T47D (cell line): ENCODE data around the gene TNS3.

Experiments
- DNase-seq, 2 experiments: peaks; one replicate each; pipeline versions ENCODE4 v3.0.0 to v3.0.0-alpha.2; 2011 to 2012; ENCODE audit warnings: low read depth in 1 of 2, low spot score in 1 of 2
- JUND ChIP-seq: IDR thresholded peaks from 2 replicates; pipeline ENCODE4 v1.6.1; 2012; ENCODE audit warnings: low read depth
- in situ Hi-C: cut with HindIII; loops from 2 replicates; pipeline ENCODE4 v1.10.0; 2016; ENCODE audit warnings: low sequenced_read_pairs, low pct_unique_long_range_greater_than_20kb

The TNS3 gene

DNA sequence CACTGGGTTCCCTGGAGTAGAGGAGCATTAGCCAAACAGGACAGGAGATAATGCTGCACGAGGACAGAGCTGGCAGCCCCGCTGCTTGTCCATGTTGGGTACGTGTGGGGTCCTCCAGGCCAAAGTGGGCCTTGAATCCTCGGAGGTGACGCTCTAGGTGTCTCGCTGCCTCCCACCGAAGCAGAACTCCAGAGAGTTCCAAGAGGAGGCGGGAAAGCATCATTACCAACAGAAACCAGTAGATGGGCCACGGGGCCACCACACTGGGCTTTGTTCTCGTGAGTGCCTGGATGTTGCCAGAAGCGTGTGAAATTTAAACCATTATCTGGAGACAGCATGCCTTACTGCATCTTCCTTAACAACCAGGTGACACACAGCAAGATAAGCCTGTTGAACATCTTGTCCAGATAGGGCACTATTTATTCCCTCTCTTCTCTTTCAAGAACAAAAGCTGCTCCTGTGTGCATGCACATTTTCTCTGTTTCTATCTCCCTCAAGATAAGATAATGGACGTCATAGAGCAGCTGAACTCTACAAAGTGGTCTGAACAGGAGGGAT is 56.8 kb downstream of the TNS3 start:
- no peak for DNase-seq
- in situ Hi-C loops, result no loop called here
- TF ChIP-seq JUND, result no peak

DNA sequence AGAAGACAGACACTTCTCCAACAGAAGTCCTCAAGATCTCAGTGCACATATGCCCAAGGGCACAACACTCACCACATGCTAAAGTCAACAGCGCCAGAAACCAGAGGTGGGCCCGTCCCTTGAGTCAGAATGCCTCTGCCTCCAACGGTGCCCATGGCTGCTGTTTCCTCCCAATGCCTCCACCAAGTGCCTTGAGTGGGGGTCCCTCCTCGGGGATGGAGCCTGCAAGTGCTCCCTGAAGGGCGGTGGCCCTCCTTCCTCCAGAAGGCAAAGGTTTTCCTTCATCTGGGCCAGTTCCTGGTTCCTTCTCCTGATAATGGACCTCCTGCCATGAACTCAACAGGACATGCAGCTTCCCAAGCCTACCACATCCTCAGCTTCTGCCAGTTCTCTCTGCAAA is 58.5 kb downstream of the TNS3 start:
- no peak for TF ChIP-seq JUND
- in situ Hi-C loops, result no loop called here
- no peak for DNase-seq

- TF ChIP-seq JUND, result no peak
- in situ Hi-C loops, result no loop called here
- DNase-seq, result no peak
These were observed 59.9 kb downstream of the TNS3 start for GRCh38 chr7:47521816-47522561.

DNA sequence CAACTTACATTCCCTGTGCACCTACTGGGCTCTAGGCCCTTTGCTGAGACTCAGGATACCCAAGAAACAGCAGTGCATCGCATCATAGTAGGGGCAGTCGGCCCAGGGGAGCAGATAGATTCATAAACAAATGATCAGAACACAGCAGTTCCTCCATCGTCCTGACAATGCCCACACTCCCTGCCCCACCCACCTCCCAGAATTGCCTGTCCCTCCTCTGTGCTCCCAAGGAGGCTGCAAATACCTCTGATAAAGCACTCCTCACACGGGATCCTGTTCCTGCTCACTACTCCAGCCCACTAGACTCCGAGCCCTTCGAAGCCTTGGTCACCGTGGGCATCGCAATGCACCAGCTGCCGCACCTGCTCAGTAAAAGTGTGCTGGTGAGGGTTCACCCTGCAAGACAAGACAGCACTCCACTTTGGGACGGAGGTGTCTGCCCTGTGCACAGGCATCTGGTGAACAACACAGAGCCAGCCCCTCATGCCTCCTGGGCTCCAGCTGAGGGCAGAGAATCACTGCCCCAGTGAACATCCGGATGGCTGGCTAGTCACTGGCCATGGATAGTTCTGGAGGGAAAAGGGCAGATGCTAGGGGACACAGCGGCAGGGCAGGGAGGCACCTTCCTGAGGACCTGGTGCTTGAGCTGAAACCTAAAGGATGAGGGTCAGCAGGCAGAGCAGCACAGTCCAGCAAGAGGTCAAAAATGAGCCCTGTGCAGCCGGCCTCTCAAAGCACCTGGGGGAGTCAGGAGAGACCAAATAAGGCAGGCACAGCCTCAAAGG is 60.7 kb downstream of the TNS3 start:
- no peak for TF ChIP-seq JUND
- DNase-seq, result no peak
- in situ Hi-C loops, result no loop called here

- in situ Hi-C loops, result no loop called here
- DNase-seq, result no peak
- TF ChIP-seq JUND, result no peak
These were observed 61.5 kb downstream of the TNS3 start for GRCh38 chr7:47520406-47520805.

GRCh38 chr7:47518827-47519226 is 63.1 kb downstream of the TNS3 start:
- in situ Hi-C loops, result no loop called here
- TF ChIP-seq JUND, result no peak
- no peak for DNase-seq

- no peak for TF ChIP-seq JUND
- DNase-seq, result no peak
- in situ Hi-C loops, result no loop called here
These were observed 64.0 kb downstream of the TNS3 start for GRCh38 chr7:47517821-47518480.

DNA sequence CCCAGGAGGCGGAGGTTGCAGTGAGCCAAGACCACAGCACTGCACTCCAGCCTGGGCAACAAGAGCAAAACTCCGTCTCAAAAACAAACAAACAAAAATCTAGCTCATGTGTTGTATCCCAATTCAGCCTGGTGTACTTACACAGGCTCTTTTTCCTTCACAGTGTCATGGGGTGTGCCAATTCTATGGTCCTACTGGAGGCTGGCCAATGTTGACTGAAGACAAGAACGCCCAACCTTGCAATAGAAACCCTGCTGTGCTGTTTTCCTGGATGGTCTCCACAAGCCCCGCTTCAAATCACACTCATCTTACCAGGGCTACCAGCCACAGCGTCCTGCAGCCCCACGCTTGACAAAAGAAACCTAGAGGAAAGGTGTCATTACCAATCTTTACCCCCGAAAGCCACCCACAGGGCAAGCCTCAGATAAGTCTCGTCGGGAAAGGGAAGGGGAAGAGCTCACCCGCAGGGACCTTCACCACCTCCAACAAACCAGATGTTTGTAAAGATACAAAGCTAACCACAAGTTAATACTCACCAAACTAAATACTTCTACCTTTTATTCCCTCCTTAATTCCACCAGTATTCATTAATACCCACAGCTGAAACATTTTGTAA is 64.8 kb downstream of the TNS3 start:
- DNase-seq, result no peak
- TF ChIP-seq JUND, result no peak

DNA sequence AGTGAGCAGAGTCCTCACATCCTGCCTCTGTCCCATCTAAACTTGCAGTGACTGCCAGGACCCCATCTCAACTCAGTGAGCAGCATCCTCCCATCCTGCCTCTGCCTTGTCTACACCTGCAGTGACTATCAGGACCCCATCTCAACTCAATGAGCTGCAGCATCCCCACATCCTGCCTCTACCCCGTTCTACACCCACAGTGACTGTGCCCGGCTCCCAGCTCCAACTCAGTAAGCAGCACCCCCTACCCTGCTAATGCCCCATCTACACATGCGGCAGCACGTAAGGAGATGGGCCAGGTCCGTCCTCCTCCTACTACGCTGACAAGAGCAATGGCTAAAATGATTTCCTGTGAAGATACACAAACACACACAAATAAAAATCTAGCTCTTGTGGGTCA is 65.5 kb downstream of the TNS3 start:
- TF ChIP-seq JUND, result no peak
- no peak for DNase-seq
- in situ Hi-C loops, result no loop called here

More for the DNA sequence above, 64.8 kb downstream of the TNS3 start:
- in situ Hi-C loops, result no loop called here

DNA sequence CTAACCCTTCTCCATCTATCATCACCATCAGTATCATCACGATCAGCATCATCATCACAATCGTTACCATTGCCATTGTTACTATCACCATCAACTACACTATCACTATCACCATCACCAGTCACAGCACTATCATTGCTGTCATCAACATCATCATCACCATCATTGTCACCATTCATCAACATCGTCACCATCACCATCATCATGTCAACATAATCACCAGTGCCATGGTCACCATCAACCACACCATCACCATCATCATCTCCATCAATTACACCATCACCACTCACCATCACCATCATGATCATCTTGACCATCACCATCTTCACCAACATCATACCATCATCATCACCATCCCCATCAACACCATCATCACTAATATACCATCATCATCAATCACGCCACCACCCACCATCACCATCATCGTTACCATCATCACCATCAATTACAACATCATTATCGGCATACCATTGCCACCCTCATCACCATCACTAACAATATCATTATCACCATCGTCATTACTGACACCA is 66.5 kb downstream of the TNS3 start:
- no peak for DNase-seq
- no peak for TF ChIP-seq JUND
- in situ Hi-C loops, result no loop called here

- DNase-seq, result no peak
- TF ChIP-seq JUND, result no peak
- in situ Hi-C loops, result no loop called here
These were observed 67.1 kb downstream of the TNS3 start for GRCh38 chr7:47514818-47515217.

GRCh38 chr7:47514367-47514766 is 67.5 kb downstream of the TNS3 start:
- TF ChIP-seq JUND, result no peak
- in situ Hi-C loops, result no loop called here
- no peak for DNase-seq
